Stomach (tissue), 9 donors: Measurements from ENCODE around the gene PIK3R6. TPM values are rescaled to one million over a fixed set of nuclear protein-coding genes. Genes with fewer than 3 reads are reported as not detected.

ENCODE experiments used
- DNase-seq, 2 donors: peaks; one replicate each; pipeline versions ENCODE4 v3.0.0 to v3.0.0-alpha.2; 2013 to 2019
- H3K27ac ChIP-seq, 5 donors: fragments of 200-600 bp in 4 of 5; sonication (generic) in 4 of 5; one replicate each; pipeline ENCODE4 v1.5.1; 2013 to 2019; ENCODE audit warnings: mild to moderate bottlenecking in 1 of 5, moderate library complexity in 1 of 5
- H3K27me3 ChIP-seq, 3 donors: fragments of 200-600 bp; sonication (generic); one replicate each; pipeline ENCODE4 v1.5.1; 2017 to 2019; ENCODE audit warnings: mixed run types in 1 of 3
- H3K36me3 ChIP-seq, 4 donors: fragments of 200-600 bp; sonication (generic); 1 replicate in 3 of 4; 2 replicates in 1 of 4; pipeline ENCODE4 v1.5.1; 2016 to 2019
- H3K4me1 ChIP-seq, 4 donors: fragments of 200-600 bp; sonication (generic); one replicate each; pipeline ENCODE4 v1.5.1; 2016 to 2019
- H3K4me3 ChIP-seq, 4 donors: fragments of 200-600 bp; sonication (generic) in 3 of 4; one replicate each; pipeline ENCODE4 v1.5.1; 2016 to 2019; ENCODE audit warnings: mild to moderate bottlenecking in 1 of 4
- H3K9me3 ChIP-seq, 4 donors: fragments of 200-600 bp; sonication (generic); one replicate each; pipeline ENCODE4 v1.5.1; 2016 to 2019
- EP300 ChIP-seq: sonication (generic); formaldehyde crosslinking; IDR thresholded peaks from one replicate; pipeline ENCODE4 v1.6.1; 2017; ENCODE audit warnings: antibody characterized with exemption
- POLR2A ChIP-seq, 4 donors: fragments of 450-650 bp; IDR thresholded peaks; one replicate each; pipeline ENCODE4 v1.6.1; 2016; ENCODE audit warnings: antibody characterized with exemption in 4 of 4, control low read depth in 2 of 4, mild to moderate bottlenecking in 1 of 4, moderate library complexity in 1 of 4
- POLR2AphosphoS5 ChIP-seq, 3 donors: sonication (generic); formaldehyde crosslinking; IDR thresholded peaks; one replicate each; pipeline ENCODE4 v1.6.1; 2016; ENCODE audit warnings: antibody characterized with exemption in 3 of 3
- WGBS, 5 donors: extraction: QIAGEN DNeasy Blood & Tissue Kit in 3 of 5; methylation state at CpG; one replicate each; pipeline versions ENCODE4 v1.1.5 to v1.1.7; 2013 to 2018; 5-methylcytosine and 5-hydroxymethylcytosine counted together
- intact Hi-C: fragments of 100-400 bp; cut with DNase I; formaldehyde crosslinking; loops from one replicate; pipeline ENCODE4 v1.15.1; 2023; ENCODE audit warnings: low total_unique reads
- polyA plus RNA-seq, 3 donors: library from polyadenylated mRNA; stranded (reverse); fragments of 200-250 nt; gene quantifications; one replicate each; pipeline ENCODE4 v1.2.3, GENCODE V29; 2013
- total RNA-seq, 5 donors: library from RNA; depleted of rRNA; stranded (reverse); fragments of >200 nt; gene quantifications; one replicate each; pipeline versions ENCODE4 v1.1.0 to v1.2.3, GENCODE V29; 2014 to 2016
- TF ChIP-seq, protein P1 (sequence below), 7 experiments: fragments of 450-650 bp in 4 of 7; fragments of 200-600 bp in 3 of 7; sonication (generic) in 3 of 7; IDR thresholded peaks; one replicate each; pipeline ENCODE4 v1.5.1; 2016 to 2019; ENCODE audit warnings: antibody characterized with exemption in 7 of 7, control low read depth in 2 of 7, mild to moderate bottlenecking in 1 of 7
- donor health status: healthy with polysubstance abuse.
- donor health status: Bipolar disorder and iron deficiency.
- donor health status: healthy.

The PIK3R6 gene
- total and polyA plus RNA-seq, 8 donors = under 0.01 to 4.3 (median 0.37) TPM; not detected in 1

DNA sequence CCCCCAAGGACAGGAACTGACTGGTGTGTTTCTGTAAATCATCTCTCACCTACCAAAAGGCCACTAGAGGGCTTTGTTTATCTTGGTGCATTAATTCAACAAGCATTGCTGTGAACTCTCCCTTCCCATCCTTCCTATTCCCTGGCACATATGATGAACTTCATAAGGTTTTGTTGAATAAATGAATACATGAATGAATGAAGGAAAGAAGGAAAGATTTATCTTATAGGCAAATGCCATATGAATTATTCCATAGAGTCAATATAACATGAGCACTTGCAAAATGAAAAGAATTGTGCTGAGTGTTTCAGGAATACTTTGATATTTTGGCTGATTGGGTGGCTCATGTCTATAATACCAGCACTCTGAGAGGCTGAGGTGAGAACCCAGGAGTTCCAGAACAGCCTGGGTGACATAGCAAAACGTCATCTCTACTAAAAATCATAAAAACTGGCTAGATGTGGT is 113.5 kb downstream of the PIK3R6 start:
- no peak overlapping the region for H3K27ac ChIP-seq
- 13 to 53% (median 19%) methylated on average over 1 of the region's 1 CpG for WGBS, 5 donors
- no peak for TF ChIP-seq POLR2A (IDR thresholded peaks at IDR 0.05)
- TF ChIP-seq, protein P1, sequence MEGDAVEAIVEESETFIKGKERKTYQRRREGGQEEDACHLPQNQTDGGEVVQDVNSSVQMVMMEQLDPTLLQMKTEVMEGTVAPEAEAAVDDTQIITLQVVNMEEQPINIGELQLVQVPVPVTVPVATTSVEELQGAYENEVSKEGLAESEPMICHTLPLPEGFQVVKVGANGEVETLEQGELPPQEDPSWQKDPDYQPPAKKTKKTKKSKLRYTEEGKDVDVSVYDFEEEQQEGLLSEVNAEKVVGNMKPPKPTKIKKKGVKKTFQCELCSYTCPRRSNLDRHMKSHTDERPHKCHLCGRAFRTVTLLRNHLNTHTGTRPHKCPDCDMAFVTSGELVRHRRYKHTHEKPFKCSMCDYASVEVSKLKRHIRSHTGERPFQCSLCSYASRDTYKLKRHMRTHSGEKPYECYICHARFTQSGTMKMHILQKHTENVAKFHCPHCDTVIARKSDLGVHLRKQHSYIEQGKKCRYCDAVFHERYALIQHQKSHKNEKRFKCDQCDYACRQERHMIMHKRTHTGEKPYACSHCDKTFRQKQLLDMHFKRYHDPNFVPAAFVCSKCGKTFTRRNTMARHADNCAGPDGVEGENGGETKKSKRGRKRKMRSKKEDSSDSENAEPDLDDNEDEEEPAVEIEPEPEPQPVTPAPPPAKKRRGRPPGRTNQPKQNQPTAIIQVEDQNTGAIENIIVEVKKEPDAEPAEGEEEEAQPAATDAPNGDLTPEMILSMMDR (IDR thresholded peaks at IDR 0.05) = peak in 3 of 7 experiments; percentile 26 to 34 (median 27)
- no peak for TF ChIP-seq EP300

DNA sequence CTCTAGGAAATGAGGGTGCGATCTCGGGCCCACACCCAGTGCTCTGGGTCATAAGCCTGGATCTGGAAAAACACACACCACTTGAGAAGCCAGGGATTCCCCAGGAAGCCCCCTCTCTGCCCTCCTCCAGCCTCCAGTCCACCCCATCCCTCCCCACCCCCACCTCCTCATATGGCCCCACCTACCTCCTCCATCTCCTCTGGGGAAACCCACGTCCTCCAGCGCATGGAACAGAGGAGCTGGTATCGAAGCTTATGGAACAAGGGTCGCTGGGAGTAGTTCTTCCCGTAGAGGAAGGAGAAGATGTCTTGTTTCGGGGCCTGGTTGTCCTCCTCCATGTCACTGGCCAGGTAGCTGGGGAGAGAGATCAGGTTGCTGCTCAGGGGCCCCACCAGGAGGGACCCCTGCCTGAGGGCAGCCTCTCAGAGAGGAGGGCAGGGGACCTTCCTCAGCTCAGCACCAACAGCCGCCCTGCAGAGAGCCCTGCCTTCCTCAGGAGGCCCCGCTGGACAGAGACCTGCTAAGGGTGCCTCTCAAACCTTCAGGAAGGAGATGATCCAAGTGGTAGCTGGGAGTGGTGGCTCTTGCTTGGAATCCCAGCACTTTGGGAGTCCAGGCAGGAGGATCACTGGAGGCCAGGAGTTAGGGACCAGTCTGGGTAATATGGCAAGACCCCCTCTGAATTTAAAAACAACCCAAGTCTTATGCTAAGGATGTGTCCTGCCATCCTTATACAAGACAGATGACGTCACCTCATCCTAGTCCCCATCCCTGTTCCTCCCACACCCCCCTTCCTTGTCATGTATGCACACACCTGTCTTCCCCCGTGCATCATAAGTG is 114.1 kb downstream of the PIK3R6 start:
- intact Hi-C loops = no loop called here
- no peak overlapping the region for H3K27ac ChIP-seq
- TF ChIP-seq POLR2A (IDR thresholded peaks at IDR 0.05) = no peak
- TF ChIP-seq POLR2AphosphoS5 (IDR thresholded peaks at IDR 0.05) = no peak
- no peak for TF ChIP-seq EP300
- TF ChIP-seq, protein P1 (IDR thresholded peaks at IDR 0.05) = no peak
- H3K4me1 ChIP-seq = no peaks in the 10 kb centered on the region
- no peaks in the 10 kb centered on the region for H3K9me3 ChIP-seq
- DNase-seq = no peak
- H3K27me3 ChIP-seq = peaks cover 0 to 30% (median 0%) of the 10 kb centered on the region in 3 donors
- 71 to 81% (median 79%) methylated on average over 11 to 12 of the region's 12 CpGs for WGBS, 5 donors
- H3K36me3 ChIP-seq = no peaks in the 10 kb centered on the region
- no peak overlapping the region for H3K4me3 ChIP-seq

More for the DNA sequence above, 113.5 kb downstream of the PIK3R6 start:
- Histone ChIP-seq H3K4me3 (no peak overlapping the region), H3K4me1 (no peaks in the 10 kb centered on the region), H3K27me3 (peaks cover 0 to 24% (median 0%) of the 10 kb centered on the region in 3 donors), H3K36me3 (no peaks in the 10 kb centered on the region), H3K9me3 (no peaks in the 10 kb centered on the region)
- DNase-seq = peak in 1 of 2 donors; percentile 58
- intact Hi-C loops = no loop called here

Other genes starting within 250 kb of the PIK3R6 start
- 100 to 1,000 TPM in 1 of 5 donors, 10 to 100 TPM in 3, 1 to 10 TPM in 1; 9.3 to 104 (median 24.2) TPM for gene MYH10, start 236.9 kb downstream of the PIK3R6 start, total RNA-seq
- 1 to 10 TPM; 1.8 to 2.4 (median 2.3) TPM for gene MYH10, start 236.9 kb downstream of the PIK3R6 start, polyA plus RNA-seq
- not detected for gene CCDC42, start 122.8 kb downstream of the PIK3R6 start, total RNA-seq
- not detected for gene CCDC42, start 122.8 kb downstream of the PIK3R6 start, polyA plus RNA-seq
- not detected for gene SPDYE4, start 109.1 kb downstream of the PIK3R6 start, total RNA-seq
- not detected for gene SPDYE4, start 109.1 kb downstream of the PIK3R6 start, polyA plus RNA-seq
- gene MFSD6L, start 68.3 kb downstream of the PIK3R6 start, total RNA-seq = 10 to 100 TPM in 1 of 5 donors, 1 to 10 TPM in 2, not detected in 2; 4.4 to 22.6 (median 4.9) TPM
- gene MFSD6L, start 68.3 kb downstream of the PIK3R6 start, polyA plus RNA-seq = 1 to 10 TPM in 2 of 3 donors, under 1 TPM in 1; 0.76 to 4.5 (median 2.0) TPM
- gene PIK3R5, start 98.0 kb upstream of the PIK3R6 start, total RNA-seq = 10 to 100 TPM in 2 of 5 donors, 1 to 10 TPM in 2, not detected in 1; 5.1 to 29.8 (median 13.2) TPM
- 1 to 10 TPM in 2 of 3 donors, under 1 TPM in 1; 0.90 to 3.4 (median 2.9) TPM for gene PIK3R5, start 98.0 kb upstream of the PIK3R6 start, polyA plus RNA-seq
- 10 to 100 TPM in 2 of 5 donors, 1 to 10 TPM in 3; 5.8 to 56.2 (median 9.0) TPM for gene NTN1, start 153.8 kb upstream of the PIK3R6 start, total RNA-seq
- 10 to 100 TPM in 1 of 3 donors, 1 to 10 TPM in 2; 2.9 to 16.6 (median 3.3) TPM for gene NTN1, start 153.8 kb upstream of the PIK3R6 start, polyA plus RNA-seq